ENCODE data around the gene ARHGAP21. TPM values are rescaled to one million over a fixed set of nuclear protein-coding genes. Genes with fewer than 3 reads are reported as not detected.
A peak's percentile ranks its signal among the peaks of the same experiment; 100 is the strongest.

ARHGAP21 gene
- total RNA-seq, 1 experiment from 2014 or later = 45.8 TPM

GRCh38 chr10:24680647-24681524, 42.8 kb downstream of the ARHGAP21 start:
- no TSS peak for BruUV-seq (replicated peaks)
- H3K4me1 ChIP-seq (ENCODE audit: control insufficient read depth, insufficient read depth, low read length) = no peaks in the 10 kb centered on the region
- no peaks in the 10 kb centered on the region for H3K36me3 ChIP-seq (ENCODE audit: control insufficient read depth, insufficient read depth, low read length)
- no peak for TF ChIP-seq TCF7L2 (IDR thresholded peaks at IDR 0.05; ENCODE audit: low read depth, low read length)
- no peak for TF ChIP-seq CTCF (IDR thresholded peaks at IDR 0.05)
- TF ChIP-seq REST (IDR thresholded peaks at IDR 0.05; ENCODE audit: insufficient read depth in 1 of 2, low read depth in 2 of 2, low read length in 1 of 2) = no peak
- TF ChIP-seq POLR2AphosphoS5 (IDR thresholded peaks at IDR 0.05; ENCODE audit: low read depth, low read length) = no peak
- no peaks in the 10 kb centered on the region for H3K9me3 ChIP-seq (ENCODE audit: control insufficient read depth, insufficient read depth, low read depth, low read length)
- no peaks in the 10 kb centered on the region for H3K27me3 ChIP-seq (ENCODE audit: control insufficient read depth, insufficient read depth, low read length)
- DNase-seq (ENCODE audit: low read depth, low spot score) = no peak
- POLR2A ChIA-PET = no interaction called here
- intact Hi-C loops (cut with micrococcal nuclease; ENCODE audit: unreplicated experiment) (no loop called here), in situ Hi-C loops (cut with HindIII; ENCODE audit: low pct_unique_long_range_greater_than_20kb, low sequenced_read_pairs) (no loop called here)
- CTCF ChIA-PET = interaction anchor here (0.6 kb wide), 1 partner anchor 63 kb away, joined by 3 read pairs; no protein-coding TSS in a partner anchor
- peak overlapping the region; percentile 44; the same call in 1 of the 2 replicates for H3K27ac ChIP-seq (ENCODE audit: low read length)
- no peak for ATAC-seq
- no peak overlapping the region for H3K4me3 ChIP-seq (ENCODE audit: low read depth in 2 of 2, low read length in 2 of 2)

GRCh38 chr10:24678757-24679156, 44.9 kb downstream of the ARHGAP21 start:
- no peaks in the 10 kb centered on the region for H3K4me1 ChIP-seq (ENCODE audit: control insufficient read depth, insufficient read depth, low read length)
- H3K9me3 ChIP-seq (ENCODE audit: control insufficient read depth, insufficient read depth, low read depth, low read length) = no peaks in the 10 kb centered on the region
- TF ChIP-seq POLR2AphosphoS5 (IDR thresholded peaks at IDR 0.05; ENCODE audit: low read depth, low read length) = no peak
- no peak for TF ChIP-seq TCF7L2 (IDR thresholded peaks at IDR 0.05; ENCODE audit: low read depth, low read length)
- TF ChIP-seq CTCF (IDR thresholded peaks at IDR 0.05) = no peak
- no peak for TF ChIP-seq REST (IDR thresholded peaks at IDR 0.05; ENCODE audit: insufficient read depth in 1 of 2, low read depth in 2 of 2, low read length in 1 of 2)
- no peak for TF ChIP-seq SIN3A (IDR thresholded peaks at IDR 0.05; ENCODE audit: borderline replicate concordance, insufficient read depth, low read depth, low read length)
- POLR2A ChIA-PET = no interaction called here
- in situ Hi-C loops (cut with HindIII; ENCODE audit: low pct_unique_long_range_greater_than_20kb, low sequenced_read_pairs) (no loop called here), intact Hi-C loops (cut with micrococcal nuclease; ENCODE audit: unreplicated experiment) (no loop called here)
- H3K27ac ChIP-seq (ENCODE audit: low read length) = no peak overlapping the region
- CTCF ChIA-PET = no interaction called here
- no TSS peak for BruUV-seq (replicated peaks)
- ATAC-seq = no peak
- no peaks in the 10 kb centered on the region for H3K36me3 ChIP-seq (ENCODE audit: control insufficient read depth, insufficient read depth, low read length)
- no peak overlapping the region for H3K4me3 ChIP-seq (ENCODE audit: low read depth in 2 of 2, low read length in 2 of 2)
- no peaks in the 10 kb centered on the region for H3K27me3 ChIP-seq (ENCODE audit: control insufficient read depth, insufficient read depth, low read length)
- no peak for DNase-seq (ENCODE audit: low read depth, low spot score)
